Thoracic aorta (tissue), 2 donors: ENCODE measurements around the gene SLC6A20. TPM values are rescaled to one million over a fixed set of nuclear protein-coding genes. Genes with fewer than 3 reads are reported as not detected.

Experiments
- ATAC-seq: fragments of 150-250 bp; one replicate; pipeline ENCODE4 v1.8.0; 2017; ENCODE audit warnings: low read depth; ENCODE audit not compliant: insufficient number of reproducible peaks, low FRiP score
- DNase-seq: peaks from one replicate; pipeline ENCODE4 v3.0.0-alpha.2; 2020; ENCODE audit warnings: low spot score
- H3K27ac ChIP-seq, 2 donors: fragments of 200-600 bp; sonication (generic); 1 replicate in 1 of 2; 2 replicates in 1 of 2; pipeline ENCODE4 v1.5.1; 2016; ENCODE audit warnings: mild to moderate bottlenecking in 2 of 2, moderate library complexity in 2 of 2
- H3K27me3 ChIP-seq: fragments of 200-600 bp; sonication (generic); replicated peaks from 2 replicates; pipeline ENCODE4 v1.6.0; 2016; ENCODE audit warnings: mild to moderate bottlenecking; ENCODE audit not compliant: insufficient read depth
- H3K36me3 ChIP-seq: fragments of 200-600 bp; sonication (generic); one replicate; pipeline ENCODE4 v1.5.1; 2016
- H3K4me1 ChIP-seq, 2 donors: fragments of 200-600 bp; sonication (generic); 1 replicate in 1 of 2; 2 replicates in 1 of 2; pipeline versions ENCODE4 v1.5.1 to v1.6.0; 2016; ENCODE audit warnings: low read depth in 2 of 2, mild to moderate bottlenecking in 1 of 2; ENCODE audit not compliant: control insufficient read depth in 1 of 2
- H3K4me3 ChIP-seq: fragments of 200-600 bp; sonication (generic); 2 replicates; pipeline ENCODE4 v1.5.1; 2016; ENCODE audit warnings: mild to moderate bottlenecking
- H3K9me3 ChIP-seq: fragments of 200-600 bp; sonication (generic); 2 replicates; pipeline ENCODE4 v1.5.1; 2016
- CTCF ChIP-seq: fragments of 200-600 bp; sonication (generic); IDR thresholded peaks from one replicate; pipeline ENCODE4 v1.5.1; 2019; ENCODE audit warnings: antibody characterized with exemption
- total RNA-seq, 2 donors: library from RNA; depleted of rRNA; stranded (reverse); fragments of >200 nt; gene quantifications; one replicate each; pipeline versions ENCODE4 v1.1.0 to v1.2.3, GENCODE V29; 2016

The SLC6A20 gene
- total RNA-seq, 2 donors from 2014 or later, result 0.28 TPM; not detected in 1

GRCh38 chr3:45779746-45780735, 16.3 kb downstream of the SLC6A20 start:
- ATAC-seq, result no peak
- no peak for DNase-seq
- no peak overlapping the region for H3K4me3 ChIP-seq
- no peaks in the 10 kb centered on the region for H3K36me3 ChIP-seq
- no peaks in the 10 kb centered on the region for H3K9me3 ChIP-seq
- no peaks in the 10 kb centered on the region for H3K4me1 ChIP-seq
- no peak for TF ChIP-seq CTCF
- H3K27me3 ChIP-seq, result no peaks in the 10 kb centered on the region
- H3K27ac ChIP-seq, result no peak overlapping the region

GRCh38 chr3:45778761-45779201, 17.6 kb downstream of the SLC6A20 start:
- no peak for DNase-seq
- Histone ChIP-seq H3K27me3 (no peaks in the 10 kb centered on the region), H3K4me1 (no peaks in the 10 kb centered on the region), H3K27ac (no peak overlapping the region), H3K36me3 (no peaks in the 10 kb centered on the region), H3K9me3 (no peaks in the 10 kb centered on the region), H3K4me3 (no peak overlapping the region)
- ATAC-seq, result no peak
- no peak for TF ChIP-seq CTCF

- no peaks in the 10 kb centered on the region for H3K36me3 ChIP-seq
- no peaks in the 10 kb centered on the region for H3K27me3 ChIP-seq
- no peak overlapping the region for H3K27ac ChIP-seq
- ATAC-seq, result no peak
- H3K9me3 ChIP-seq, result no peaks in the 10 kb centered on the region
- TF ChIP-seq CTCF, result no peak
- no peaks in the 10 kb centered on the region for H3K4me1 ChIP-seq
- no peak for DNase-seq
- no peak overlapping the region for H3K4me3 ChIP-seq
These were observed 18.5 kb downstream of the SLC6A20 start for GRCh38 chr3:45777746-45778386.

GRCh38 chr3:45777111-45777745, 19.1 kb downstream of the SLC6A20 start:
- no peaks in the 10 kb centered on the region for H3K4me1 ChIP-seq
- no peaks in the 10 kb centered on the region for H3K36me3 ChIP-seq
- no peaks in the 10 kb centered on the region for H3K9me3 ChIP-seq
- ATAC-seq (no peak), DNase-seq (no peak)
- H3K4me3 ChIP-seq, result no peak overlapping the region
- TF ChIP-seq CTCF, result no peak
- no peaks in the 10 kb centered on the region for H3K27me3 ChIP-seq
- H3K27ac ChIP-seq, result no peak overlapping the region

GRCh38 chr3:45776611-45777010, 19.7 kb downstream of the SLC6A20 start:
- H3K36me3 ChIP-seq, result no peaks in the 10 kb centered on the region
- H3K27me3 ChIP-seq, result no peaks in the 10 kb centered on the region
- H3K4me3 ChIP-seq, result no peak overlapping the region
- TF ChIP-seq CTCF, result no peak
- no peaks in the 10 kb centered on the region for H3K9me3 ChIP-seq
- no peak overlapping the region for H3K27ac ChIP-seq
- H3K4me1 ChIP-seq, result no peaks in the 10 kb centered on the region
- no peak for ATAC-seq
- no peak for DNase-seq
